Panc1 (cell line): Measurements from ENCODE around the gene CACNA1D. TPM values are rescaled to one million over a fixed set of nuclear protein-coding genes. Genes with fewer than 3 reads are reported as not detected.

ENCODE experiments used
- ATAC-seq: fragments of 200-7000 bp; cut with Tn5 transposase; 2 replicates; pipeline ENCODE4 v1.9.1; 2020; ENCODE audit warnings: mild to moderate bottlenecking, moderate library complexity
- BruUV-seq: library from RNA; stranded (reverse); fragments of 400-500 nt; replicated peaks from 2 replicates; lab custom pipeline; 2021; lab: Mats Ljungman, UMichigan
- CTCF ChIA-PET: fragments of 300-600 bp; sonication (Branson Sonifier 250); formaldehyde crosslinking; loops from one replicate; lab custom pipeline; 2022; ENCODE audit warnings: antibody characterized with exemption; lab: Charles Lee
- POLR2A ChIA-PET: fragments of 300-600 bp; sonication (Branson Sonifier 250); formaldehyde crosslinking; loops from one replicate; lab custom pipeline; 2022; ENCODE audit warnings: antibody characterized with exemption; lab: Charles Lee
- DNase-seq: peaks from one replicate; pipeline ENCODE4 v3.0.0-alpha.2; 2010; ENCODE audit warnings: low read depth, low spot score
- H3K27ac ChIP-seq: 2 replicates; pipeline ENCODE4 v1.5.1; 2011; ENCODE audit warnings: mild to moderate bottlenecking, low read length, inconsistent platforms
- H3K27me3 ChIP-seq: fragments of 200-500 bp; sonication (Bioruptor generic); 2 replicates; pipeline ENCODE4 v1.6.0; 2014; ENCODE audit warnings: low read length, inconsistent platforms; ENCODE audit not compliant: control insufficient read depth, insufficient read depth
- H3K36me3 ChIP-seq: fragments of 200-500 bp; sonication (Bioruptor generic); 2 replicates; pipeline ENCODE4 v1.5.1; 2014; ENCODE audit warnings: inconsistent platforms, mild to moderate bottlenecking, low read length, moderate library complexity; ENCODE audit not compliant: control insufficient read depth, insufficient read depth
- H3K4me1 ChIP-seq: 2 replicates; pipeline ENCODE4 v1.5.1; 2011; ENCODE audit warnings: inconsistent platforms, mild to moderate bottlenecking, low read length, moderate library complexity; ENCODE audit not compliant: control insufficient read depth, insufficient read depth
- H3K4me3 ChIP-seq, 2 experiments: 2 replicates each; pipeline ENCODE4 v1.5.1; 2011 to 2012; ENCODE audit warnings: low read depth in 2 of 2, low read length in 2 of 2, mild to moderate bottlenecking in 2 of 2, inconsistent platforms in 1 of 2, moderate library complexity in 1 of 2
- H3K9me3 ChIP-seq: fragments of 200-500 bp; sonication (Bioruptor generic); 2 replicates; pipeline ENCODE4 v1.5.1; 2014; ENCODE audit warnings: low read depth, mild to moderate bottlenecking, inconsistent platforms, low read length, moderate library complexity; ENCODE audit not compliant: control insufficient read depth, insufficient read depth
- POLR2AphosphoS5 ChIP-seq: IDR thresholded peaks from 2 replicates; pipeline ENCODE4 v1.6.1; 2012; ENCODE audit warnings: mild to moderate bottlenecking, low read depth, low read length, moderate library complexity
- SIN3A ChIP-seq: IDR thresholded peaks from 2 replicates; pipeline ENCODE4 v1.6.1; 2012; ENCODE audit warnings: low read depth, mild to moderate bottlenecking, low read length, moderate library complexity, borderline replicate concordance; ENCODE audit not compliant: insufficient read depth
- TCF7L2 ChIP-seq: IDR thresholded peaks from 2 replicates; pipeline ENCODE4 v1.6.1; 2011; ENCODE audit warnings: mild to moderate bottlenecking, low read depth, low read length, inconsistent platforms
- in situ Hi-C: cut with HindIII; loops from 2 replicates; pipeline ENCODE4 v1.10.0; 2016; ENCODE audit warnings: low sequenced_read_pairs, low pct_unique_long_range_greater_than_20kb
- intact Hi-C: fragments of 100-400 bp; cut with micrococcal nuclease; formaldehyde crosslinking; loops from one replicate; pipeline ENCODE4 v1.10.0; 2022; ENCODE audit not compliant: unreplicated experiment
- total RNA-seq: library from RNA; stranded (reverse); gene quantifications from one replicate; pipeline ENCODE4 v1.2.1, GENCODE V29; 2021; ENCODE audit not compliant: unreplicated experiment
- TF ChIP-seq, protein P1 (sequence below): fragments of 450-650 bp; IDR thresholded peaks from 2 replicates; pipeline ENCODE4 v1.5.1; 2017; ENCODE audit warnings: mild to moderate bottlenecking
- TF ChIP-seq, protein P2 (sequence below), 2 experiments: IDR thresholded peaks; 2 replicates each; pipeline ENCODE4 v1.6.1; 2011 to 2012; ENCODE audit warnings: low read depth in 2 of 2, control low read depth in 1 of 2, low read length in 1 of 2, mild to moderate bottlenecking in 1 of 2, moderate library complexity in 1 of 2; ENCODE audit not compliant: insufficient read depth in 1 of 2

CACNA1D gene
- total RNA-seq, 1 experiment from 2014 or later, result 23.0 TPM

DNA sequence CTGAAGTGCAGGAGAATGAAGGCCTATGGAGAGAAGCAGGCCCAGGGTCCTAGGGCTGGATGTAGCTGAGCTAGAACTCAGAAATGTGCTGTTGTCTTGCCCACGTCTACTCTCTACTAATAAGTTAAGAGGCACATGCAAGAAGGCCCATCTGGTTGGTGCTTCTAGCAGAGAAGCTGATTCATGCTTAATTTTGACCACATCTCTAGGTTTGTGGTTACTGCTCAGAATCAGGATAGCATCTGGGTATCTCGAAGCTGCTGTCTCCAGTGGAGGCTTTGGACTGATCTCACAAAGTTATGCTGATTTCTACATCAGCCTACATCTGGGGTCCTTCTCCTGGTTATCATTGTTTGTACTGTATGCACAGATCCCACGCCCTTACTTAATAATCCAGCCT, 87.3 kb downstream of the CACNA1D start:
- Histone ChIP-seq H3K9me3 (no peaks in the 10 kb centered on the region), H3K36me3 (no peaks in the 10 kb centered on the region), H3K4me1 (no peaks in the 10 kb centered on the region), H3K4me3 (no peak overlapping the region), H3K27ac (no peak overlapping the region), H3K27me3 (no peaks in the 10 kb centered on the region)
- intact Hi-C loops, result no loop called here
- ATAC-seq (no peak), DNase-seq (no peak)
- CTCF ChIA-PET, result no interaction called here
- BruUV-seq, result no TSS peak
- in situ Hi-C loops, result no loop called here
- TF ChIP-seq POLR2AphosphoS5 (no peak), TCF7L2 (no peak), SIN3A (no peak)
- TF ChIP-seq, protein P1, sequence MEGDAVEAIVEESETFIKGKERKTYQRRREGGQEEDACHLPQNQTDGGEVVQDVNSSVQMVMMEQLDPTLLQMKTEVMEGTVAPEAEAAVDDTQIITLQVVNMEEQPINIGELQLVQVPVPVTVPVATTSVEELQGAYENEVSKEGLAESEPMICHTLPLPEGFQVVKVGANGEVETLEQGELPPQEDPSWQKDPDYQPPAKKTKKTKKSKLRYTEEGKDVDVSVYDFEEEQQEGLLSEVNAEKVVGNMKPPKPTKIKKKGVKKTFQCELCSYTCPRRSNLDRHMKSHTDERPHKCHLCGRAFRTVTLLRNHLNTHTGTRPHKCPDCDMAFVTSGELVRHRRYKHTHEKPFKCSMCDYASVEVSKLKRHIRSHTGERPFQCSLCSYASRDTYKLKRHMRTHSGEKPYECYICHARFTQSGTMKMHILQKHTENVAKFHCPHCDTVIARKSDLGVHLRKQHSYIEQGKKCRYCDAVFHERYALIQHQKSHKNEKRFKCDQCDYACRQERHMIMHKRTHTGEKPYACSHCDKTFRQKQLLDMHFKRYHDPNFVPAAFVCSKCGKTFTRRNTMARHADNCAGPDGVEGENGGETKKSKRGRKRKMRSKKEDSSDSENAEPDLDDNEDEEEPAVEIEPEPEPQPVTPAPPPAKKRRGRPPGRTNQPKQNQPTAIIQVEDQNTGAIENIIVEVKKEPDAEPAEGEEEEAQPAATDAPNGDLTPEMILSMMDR, result no peak
- TF ChIP-seq, protein P2, sequence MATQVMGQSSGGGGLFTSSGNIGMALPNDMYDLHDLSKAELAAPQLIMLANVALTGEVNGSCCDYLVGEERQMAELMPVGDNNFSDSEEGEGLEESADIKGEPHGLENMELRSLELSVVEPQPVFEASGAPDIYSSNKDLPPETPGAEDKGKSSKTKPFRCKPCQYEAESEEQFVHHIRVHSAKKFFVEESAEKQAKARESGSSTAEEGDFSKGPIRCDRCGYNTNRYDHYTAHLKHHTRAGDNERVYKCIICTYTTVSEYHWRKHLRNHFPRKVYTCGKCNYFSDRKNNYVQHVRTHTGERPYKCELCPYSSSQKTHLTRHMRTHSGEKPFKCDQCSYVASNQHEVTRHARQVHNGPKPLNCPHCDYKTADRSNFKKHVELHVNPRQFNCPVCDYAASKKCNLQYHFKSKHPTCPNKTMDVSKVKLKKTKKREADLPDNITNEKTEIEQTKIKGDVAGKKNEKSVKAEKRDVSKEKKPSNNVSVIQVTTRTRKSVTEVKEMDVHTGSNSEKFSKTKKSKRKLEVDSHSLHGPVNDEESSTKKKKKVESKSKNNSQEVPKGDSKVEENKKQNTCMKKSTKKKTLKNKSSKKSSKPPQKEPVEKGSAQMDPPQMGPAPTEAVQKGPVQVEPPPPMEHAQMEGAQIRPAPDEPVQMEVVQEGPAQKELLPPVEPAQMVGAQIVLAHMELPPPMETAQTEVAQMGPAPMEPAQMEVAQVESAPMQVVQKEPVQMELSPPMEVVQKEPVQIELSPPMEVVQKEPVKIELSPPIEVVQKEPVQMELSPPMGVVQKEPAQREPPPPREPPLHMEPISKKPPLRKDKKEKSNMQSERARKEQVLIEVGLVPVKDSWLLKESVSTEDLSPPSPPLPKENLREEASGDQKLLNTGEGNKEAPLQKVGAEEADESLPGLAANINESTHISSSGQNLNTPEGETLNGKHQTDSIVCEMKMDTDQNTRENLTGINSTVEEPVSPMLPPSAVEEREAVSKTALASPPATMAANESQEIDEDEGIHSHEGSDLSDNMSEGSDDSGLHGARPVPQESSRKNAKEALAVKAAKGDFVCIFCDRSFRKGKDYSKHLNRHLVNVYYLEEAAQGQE (IDR thresholded peaks at IDR 0.05; ENCODE audit: insufficient read depth in 1 of 2, low read depth in 2 of 2, low read length in 1 of 2), result no peak
- POLR2A ChIA-PET, result no interaction called here

DNA sequence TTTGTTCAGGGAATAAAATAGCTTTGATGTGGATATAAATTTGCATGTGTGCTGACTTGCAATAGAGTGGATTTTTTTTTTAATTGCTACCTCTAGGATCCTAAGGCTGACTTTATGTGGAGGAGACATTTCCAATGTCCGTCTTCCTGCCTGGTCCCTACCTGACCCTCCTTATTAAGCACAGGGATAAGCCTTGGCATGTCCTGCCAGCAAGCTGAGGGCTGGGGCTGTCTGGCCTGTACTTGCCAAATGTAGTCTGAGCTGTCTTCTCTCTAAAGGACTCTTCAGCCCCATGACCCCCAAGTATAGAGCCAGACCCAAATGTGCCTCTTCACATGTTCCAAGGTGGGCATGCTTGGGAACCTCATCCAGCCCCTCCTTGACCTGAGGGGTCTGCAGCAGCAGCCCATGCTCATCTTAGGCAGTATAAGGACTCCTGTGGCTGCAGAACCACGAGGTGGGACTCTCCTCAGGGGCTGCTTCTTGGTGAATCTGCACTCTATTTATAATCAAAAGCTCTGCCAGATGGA, 88.8 kb downstream of the CACNA1D start:
- no peak overlapping the region for H3K4me3 ChIP-seq
- intact Hi-C loops (no loop called here), in situ Hi-C loops (no loop called here)
- ChIA-PET CTCF (no interaction called here), POLR2A (interaction anchor here (0.7 kb wide), 1 partner anchor 54 kb away, joined by 3 read pairs; no protein-coding TSS in a partner anchor)
- no peaks in the 10 kb centered on the region for H3K27me3 ChIP-seq
- ATAC-seq (no peak), DNase-seq (no peak)
- H3K36me3 ChIP-seq, result no peaks in the 10 kb centered on the region
- TF ChIP-seq SIN3A, result no peak
- no TSS peak for BruUV-seq
- no peaks in the 10 kb centered on the region for H3K4me1 ChIP-seq
- H3K27ac ChIP-seq, result no peak overlapping the region
- H3K9me3 ChIP-seq, result no peaks in the 10 kb centered on the region

DNA sequence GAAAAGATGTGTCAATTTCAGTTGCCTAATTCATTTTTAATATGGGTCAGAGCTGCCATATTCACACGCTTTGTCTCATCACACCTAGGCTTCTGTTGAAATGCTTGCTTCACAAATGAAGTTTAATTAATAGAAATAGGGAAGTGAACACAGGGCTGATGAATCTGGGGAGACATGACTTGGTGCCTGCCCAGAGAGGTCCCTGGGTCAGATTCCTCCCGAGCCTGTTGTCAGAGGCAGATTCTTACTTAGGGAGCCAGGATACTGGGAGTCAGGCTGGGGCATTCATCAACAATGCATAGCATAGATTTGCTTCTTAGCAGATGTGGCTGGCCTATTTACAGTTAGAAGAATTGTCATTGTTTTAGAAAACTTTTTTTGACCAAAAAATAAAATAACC, 90.6 kb downstream of the CACNA1D start:
- no peaks in the 10 kb centered on the region for H3K27me3 ChIP-seq
- in situ Hi-C loops (no loop called here), intact Hi-C loops (no loop called here)
- BruUV-seq, result no TSS peak
- CTCF ChIA-PET, result interaction anchor here (0.6 kb wide), 1 partner anchor 243 kb away, joined by 3 read pairs; no protein-coding TSS in a partner anchor
- DNase-seq, result no peak
- H3K4me3 ChIP-seq, result no peak overlapping the region
- H3K4me1 ChIP-seq, result no peaks in the 10 kb centered on the region
- no peak overlapping the region for H3K27ac ChIP-seq
- H3K36me3 ChIP-seq, result no peaks in the 10 kb centered on the region
- POLR2A ChIA-PET, result no interaction called here
- no peaks in the 10 kb centered on the region for H3K9me3 ChIP-seq
- TF ChIP-seq, protein P1, result no peak
- TF ChIP-seq TCF7L2 (no peak), POLR2AphosphoS5 (no peak), SIN3A (no peak)
- TF ChIP-seq, protein P2 (IDR thresholded peaks at IDR 0.05; ENCODE audit: insufficient read depth in 1 of 2, low read depth in 2 of 2, low read length in 1 of 2), result no peak
- no peak for ATAC-seq
